ENCODE measurements around the gene RBM4B.

Gene RBM4B

DNA sequence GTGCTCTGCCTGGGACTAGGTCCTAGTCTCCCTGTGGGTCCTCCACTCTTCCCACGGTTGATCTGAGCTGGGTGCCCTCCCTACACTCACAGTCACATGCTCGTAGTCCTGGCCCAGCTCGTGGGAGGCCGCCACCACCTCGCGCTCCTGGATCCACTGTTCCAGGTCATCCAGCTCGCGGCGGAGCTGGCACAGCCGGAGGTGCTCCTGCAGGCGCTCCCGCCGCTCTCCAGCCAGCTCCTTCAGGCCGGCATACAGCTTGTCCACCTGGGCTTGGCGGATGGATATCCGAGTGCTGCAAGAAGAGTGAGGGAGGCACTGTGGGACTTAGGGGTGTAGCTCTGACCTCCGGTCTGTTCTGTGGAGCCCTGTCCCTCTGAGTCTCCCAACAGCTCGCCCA, 14.8 kb upstream of the RBM4B start:
- Histone ChIP-seq H3K4me3 (ENCODE audit: low read length) (no peak overlapping the region), H3K4me1 (ENCODE audit: control insufficient read depth, insufficient read depth, low read length) (no peaks in the 10 kb centered on the region), H3K36me3 (ENCODE audit: insufficient read depth, low read length) (no peaks in the 10 kb centered on the region), H3K9me3 (replicated peaks; ENCODE audit: low read length) (no peaks in the 10 kb centered on the region), H3K9ac (ENCODE audit: low read depth, low read length) (no peak overlapping the region), H3K27me3 (ENCODE audit: control insufficient read depth, insufficient read depth, low read length) (peaks cover 5% of the 10 kb centered on the region), H3K4me2 (ENCODE audit: low read length) (no peak overlapping the region)

DNA sequence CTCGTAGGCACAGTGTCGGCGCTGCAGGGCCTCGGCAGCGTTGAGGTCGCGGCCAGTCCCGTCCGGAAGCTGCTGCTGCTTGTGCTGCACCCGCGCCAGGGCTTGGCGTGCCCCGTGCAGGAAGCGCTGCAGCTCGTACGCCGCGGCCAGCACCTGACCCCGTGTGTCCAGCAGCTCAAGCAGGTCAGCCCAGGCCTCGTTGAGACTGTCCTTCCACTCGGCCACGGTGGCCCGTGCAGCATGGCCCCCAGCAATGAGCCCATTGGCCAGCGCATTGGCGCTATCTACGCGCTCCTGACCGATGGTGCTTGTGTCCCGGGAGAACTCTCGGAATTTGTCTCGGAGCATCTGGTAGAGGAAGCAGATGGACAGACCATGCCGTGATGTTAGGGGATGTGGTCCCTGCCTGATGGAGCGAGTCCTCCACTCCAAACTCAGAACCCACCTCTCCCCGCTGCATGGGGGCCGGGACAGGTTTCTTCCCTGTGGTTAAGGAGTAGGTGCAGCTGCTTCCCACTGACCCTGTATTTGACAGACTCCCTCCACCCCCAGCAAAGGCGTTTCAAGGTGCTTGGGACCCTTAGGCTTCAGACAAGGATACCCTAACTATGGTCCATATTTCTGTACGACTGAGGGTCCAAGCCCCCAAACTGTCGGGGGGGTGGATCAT, 13.8 kb upstream of the RBM4B start:
- H3K4me3 ChIP-seq (ENCODE audit: low read length) = no peak overlapping the region
- H3K9me3 ChIP-seq (replicated peaks; ENCODE audit: low read length) = no peaks in the 10 kb centered on the region
- H3K36me3 ChIP-seq (ENCODE audit: insufficient read depth, low read length) = no peaks in the 10 kb centered on the region

DNA sequence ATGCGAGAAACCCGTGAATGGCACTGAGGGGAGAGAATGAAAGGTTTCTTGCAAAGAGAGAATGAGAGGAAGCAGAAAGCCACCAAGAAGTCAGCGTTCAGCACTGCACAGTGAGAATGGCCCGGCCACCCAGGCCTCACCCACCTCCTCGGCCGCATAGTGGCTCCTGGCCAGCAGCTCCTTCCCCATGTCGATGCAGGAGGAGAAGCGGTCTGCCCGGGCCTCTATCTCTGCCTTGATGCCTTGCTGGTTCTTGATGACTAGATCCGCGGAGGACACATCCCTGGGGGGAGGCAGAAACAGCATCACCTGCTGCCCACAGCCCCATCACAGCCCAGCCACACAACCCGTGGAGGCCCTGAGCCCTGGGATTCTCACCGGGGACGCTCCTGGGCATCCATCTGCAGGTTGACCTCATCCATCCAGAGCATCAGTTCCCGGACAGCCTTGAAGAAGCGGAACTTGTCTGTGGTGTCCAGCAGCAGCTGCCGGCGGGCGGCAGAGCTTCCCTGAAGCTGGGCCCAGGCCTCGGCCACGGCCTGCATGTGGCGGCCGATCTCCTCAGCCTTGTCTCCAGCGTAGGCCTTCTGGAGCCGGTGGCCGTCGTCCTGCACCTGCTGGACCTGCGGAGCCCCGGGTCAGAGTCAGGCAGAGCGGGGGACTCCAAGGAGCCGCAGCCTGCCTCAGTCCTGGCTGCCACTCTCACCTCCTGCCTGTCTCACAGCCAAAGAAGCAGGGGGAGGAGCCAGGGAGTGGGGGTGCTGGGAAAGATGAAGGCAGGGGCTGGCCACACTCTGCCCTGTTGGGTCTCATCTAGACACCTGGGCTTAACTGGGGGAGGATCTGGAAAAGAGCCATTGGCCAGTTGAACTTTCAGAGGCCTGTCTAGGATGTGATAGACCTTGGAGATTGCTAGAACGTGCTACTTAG, 12.2 kb upstream of the RBM4B start:
- Histone ChIP-seq H3K27me3 (ENCODE audit: control insufficient read depth, insufficient read depth, low read length) (no peaks in the 10 kb centered on the region), H3K4me2 (ENCODE audit: low read length) (no peak overlapping the region), H3K4me3 (ENCODE audit: low read length) (no peak overlapping the region), H3K9me3 (replicated peaks; ENCODE audit: low read length) (no peaks in the 10 kb centered on the region), H3K36me3 (ENCODE audit: insufficient read depth, low read length) (no peaks in the 10 kb centered on the region), H3K9ac (ENCODE audit: low read depth, low read length) (no peak overlapping the region), H3K4me1 (ENCODE audit: control insufficient read depth, insufficient read depth, low read length) (no peaks in the 10 kb centered on the region)

More for the DNA sequence above, 13.8 kb upstream of the RBM4B start:
- Histone ChIP-seq H3K4me1 (ENCODE audit: control insufficient read depth, insufficient read depth, low read length) (no peaks in the 10 kb centered on the region), H3K4me2 (ENCODE audit: low read length) (no peak overlapping the region), H3K9ac (ENCODE audit: low read depth, low read length) (no peak overlapping the region), H3K27me3 (ENCODE audit: control insufficient read depth, insufficient read depth, low read length) (no peaks in the 10 kb centered on the region)

GRCh38 chr11:66688561-66689534, 11.2 kb upstream of the RBM4B start:
- Histone ChIP-seq H3K27me3 (ENCODE audit: control insufficient read depth, insufficient read depth, low read length) (no peaks in the 10 kb centered on the region), H3K9me3 (replicated peaks; ENCODE audit: low read length) (no peaks in the 10 kb centered on the region), H3K4me2 (ENCODE audit: low read length) (no peak overlapping the region), H3K36me3 (ENCODE audit: insufficient read depth, low read length) (no peaks in the 10 kb centered on the region), H3K4me1 (ENCODE audit: control insufficient read depth, insufficient read depth, low read length) (no peaks in the 10 kb centered on the region), H3K9ac (ENCODE audit: low read depth, low read length) (no peak overlapping the region), H3K4me3 (ENCODE audit: low read length) (no peak overlapping the region)

- Histone ChIP-seq H3K9me3 (replicated peaks; ENCODE audit: low read length) (no peaks in the 10 kb centered on the region), H3K27me3 (ENCODE audit: control insufficient read depth, insufficient read depth, low read length) (no peaks in the 10 kb centered on the region), H3K36me3 (ENCODE audit: insufficient read depth, low read length) (no peaks in the 10 kb centered on the region), H3K4me1 (ENCODE audit: control insufficient read depth, insufficient read depth, low read length) (no peaks in the 10 kb centered on the region), H3K9ac (ENCODE audit: low read depth, low read length) (no peak overlapping the region), H3K4me2 (ENCODE audit: low read length) (no peak overlapping the region), H3K4me3 (ENCODE audit: low read length) (no peak overlapping the region)
These were observed 10.2 kb upstream of the RBM4B start for GRCh38 chr11:66687831-66688281.

DNA sequence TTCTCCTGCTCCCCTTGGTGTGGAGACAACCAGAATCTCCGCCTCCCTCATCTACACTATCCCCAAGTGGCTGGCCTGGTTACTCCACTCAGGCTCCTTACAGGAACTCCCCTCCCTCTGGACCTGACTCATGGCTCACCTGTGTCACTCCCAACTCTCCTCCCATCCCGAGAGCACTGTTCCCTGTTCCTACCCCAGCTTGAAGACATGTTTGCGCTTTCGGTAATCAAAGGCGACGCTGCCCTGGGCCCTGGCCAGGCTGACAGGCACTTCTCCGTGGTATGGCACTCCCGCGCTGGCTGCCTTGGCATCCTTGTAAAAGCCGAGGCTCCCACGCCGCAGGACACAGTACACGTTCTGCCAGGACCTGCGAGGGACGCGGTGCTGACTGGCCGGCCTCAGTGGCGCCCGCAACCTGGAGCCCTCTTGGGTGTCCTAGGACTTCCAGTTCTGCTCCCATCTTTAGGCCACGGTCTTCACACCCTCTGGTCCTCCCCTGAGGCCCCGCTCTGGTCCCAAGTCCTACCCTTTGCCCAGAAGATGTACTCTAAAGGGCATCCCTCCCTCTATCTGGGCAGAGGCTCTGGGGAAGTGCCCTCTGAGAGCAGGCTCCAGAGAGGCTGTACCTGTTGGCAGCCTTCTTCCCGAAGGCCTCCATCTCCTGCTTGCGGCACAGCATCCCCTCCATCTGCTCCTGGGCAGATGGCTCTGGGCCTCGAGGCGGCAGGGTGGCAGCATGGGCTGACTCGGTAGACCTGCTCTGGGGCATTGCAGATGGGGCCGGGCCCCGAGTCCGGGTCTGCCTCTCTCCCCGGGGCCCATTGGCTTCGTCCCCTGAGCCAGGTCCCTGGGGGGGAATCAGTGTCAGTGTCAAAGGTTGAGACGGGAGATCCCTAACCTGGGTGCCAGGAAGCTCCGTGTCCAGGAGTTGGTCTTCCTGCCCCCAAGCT, 9.4 kb upstream of the RBM4B start:
- no peaks in the 10 kb centered on the region for H3K27me3 ChIP-seq (ENCODE audit: control insufficient read depth, insufficient read depth, low read length)
- no peak overlapping the region for H3K9ac ChIP-seq (ENCODE audit: low read depth, low read length)
- H3K36me3 ChIP-seq (ENCODE audit: insufficient read depth, low read length) = no peaks in the 10 kb centered on the region
- no peak overlapping the region for H3K4me2 ChIP-seq (ENCODE audit: low read length)
- H3K4me1 ChIP-seq (ENCODE audit: control insufficient read depth, insufficient read depth, low read length) = no peaks in the 10 kb centered on the region
- no peaks in the 10 kb centered on the region for H3K9me3 ChIP-seq (replicated peaks; ENCODE audit: low read length)
- no peak overlapping the region for H3K4me3 ChIP-seq (ENCODE audit: low read length)

GRCh38 chr11:66686100-66686785, 8.6 kb upstream of the RBM4B start:
- H3K27me3 ChIP-seq (ENCODE audit: control insufficient read depth, insufficient read depth, low read length) = no peaks in the 10 kb centered on the region
- H3K4me1 ChIP-seq (ENCODE audit: control insufficient read depth, insufficient read depth, low read length) = no peaks in the 10 kb centered on the region
- H3K4me2 ChIP-seq (ENCODE audit: low read length) = no peak overlapping the region
- no peaks in the 10 kb centered on the region for H3K36me3 ChIP-seq (ENCODE audit: insufficient read depth, low read length)
- H3K9me3 ChIP-seq (replicated peaks; ENCODE audit: low read length) = no peaks in the 10 kb centered on the region
- H3K4me3 ChIP-seq (ENCODE audit: low read length) = no peak overlapping the region
- H3K9ac ChIP-seq (ENCODE audit: low read depth, low read length) = no peak overlapping the region

DNA sequence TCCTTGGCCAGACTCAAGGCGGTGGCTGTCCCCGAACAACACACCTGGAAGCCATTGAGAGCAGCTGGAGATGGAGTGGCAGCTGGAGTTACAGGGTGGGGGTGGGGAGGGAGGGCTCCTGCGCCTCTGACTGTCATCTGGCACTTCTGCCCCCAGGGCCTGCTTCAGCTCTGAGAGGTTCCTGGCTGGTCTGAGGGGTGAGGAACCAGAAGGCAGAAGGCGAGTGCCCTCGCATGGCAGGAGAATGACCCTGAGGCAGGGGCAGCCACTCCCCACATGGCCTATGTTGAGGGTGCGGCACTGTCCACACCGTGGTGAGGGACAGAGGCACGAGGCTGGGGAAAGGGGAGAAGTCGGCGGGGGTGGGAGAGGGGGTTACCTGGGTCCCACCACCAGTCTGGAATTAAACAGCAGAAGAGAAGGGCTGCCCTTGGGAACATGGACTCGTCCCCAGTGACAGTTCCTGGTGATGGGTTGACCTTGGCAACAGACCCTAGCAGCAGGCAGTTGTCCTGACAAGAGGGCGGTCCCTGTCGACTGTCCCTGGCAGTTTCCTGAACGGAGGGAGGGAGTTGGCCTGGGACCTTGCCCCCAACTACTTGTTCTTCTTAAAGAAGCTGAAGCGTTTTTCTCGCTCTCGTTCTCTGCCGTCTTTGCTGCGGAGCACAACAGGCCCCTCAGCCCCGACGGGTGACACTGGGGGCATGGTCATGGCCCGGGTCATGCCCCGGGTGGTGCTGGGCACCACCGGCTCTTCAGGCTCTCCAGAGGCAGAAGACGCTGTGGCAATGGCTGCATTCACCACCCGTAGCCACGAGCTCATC, 7.8 kb upstream of the RBM4B start:
- H3K9ac ChIP-seq (ENCODE audit: low read depth, low read length) = no peak overlapping the region
- no peaks in the 10 kb centered on the region for H3K27me3 ChIP-seq (ENCODE audit: control insufficient read depth, insufficient read depth, low read length)
- H3K4me2 ChIP-seq (ENCODE audit: low read length) = no peak overlapping the region
- no peaks in the 10 kb centered on the region for H3K4me1 ChIP-seq (ENCODE audit: control insufficient read depth, insufficient read depth, low read length)
- no peaks in the 10 kb centered on the region for H3K9me3 ChIP-seq (replicated peaks; ENCODE audit: low read length)
- no peaks in the 10 kb centered on the region for H3K36me3 ChIP-seq (ENCODE audit: insufficient read depth, low read length)
- no peak overlapping the region for H3K4me3 ChIP-seq (ENCODE audit: low read length)

GRCh38 chr11:66684635-66685034, 6.9 kb upstream of the RBM4B start:
- Histone ChIP-seq H3K36me3 (ENCODE audit: insufficient read depth, low read length) (no peaks in the 10 kb centered on the region), H3K27me3 (ENCODE audit: control insufficient read depth, insufficient read depth, low read length) (no peaks in the 10 kb centered on the region), H3K4me3 (ENCODE audit: low read length) (no peak overlapping the region), H3K4me2 (ENCODE audit: low read length) (no peak overlapping the region), H3K9me3 (replicated peaks; ENCODE audit: low read length) (no peaks in the 10 kb centered on the region), H3K9ac (ENCODE audit: low read depth, low read length) (no peak overlapping the region), H3K4me1 (ENCODE audit: control insufficient read depth, insufficient read depth, low read length) (no peaks in the 10 kb centered on the region)
